HG03060 (cell line): ENCODE measurements around the gene FTHL17.

Experiments used
- ATAC-seq: cut with Tn5 transposase; IDR thresholded peaks from one replicate; pipeline ENCODE4 v1.9.1; 2021; ENCODE audit warnings: low read depth, moderate number of reproducible peaks; ENCODE audit not compliant: unreplicated experiment

FTHL17 gene

DNA sequence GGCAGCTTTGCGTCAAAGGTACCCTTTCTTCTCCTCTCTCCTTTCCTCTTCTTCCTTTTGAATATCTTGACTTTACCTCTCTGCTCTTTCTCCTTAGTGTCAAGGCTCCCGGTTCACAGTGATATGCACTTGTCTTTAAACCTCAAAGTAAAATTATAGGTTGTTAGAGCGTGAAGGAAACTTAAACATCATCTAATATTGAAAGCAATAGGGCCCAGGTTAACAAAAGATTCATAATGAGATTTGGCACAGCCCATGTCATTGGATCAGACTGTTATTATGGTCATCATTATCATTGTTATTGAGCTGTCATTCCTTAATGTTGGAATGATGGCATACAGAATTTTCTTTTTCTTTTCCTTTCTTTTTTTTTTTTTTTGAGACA is 32.5 kb downstream of the FTHL17 start:
- ATAC-seq = no peak

DNA sequence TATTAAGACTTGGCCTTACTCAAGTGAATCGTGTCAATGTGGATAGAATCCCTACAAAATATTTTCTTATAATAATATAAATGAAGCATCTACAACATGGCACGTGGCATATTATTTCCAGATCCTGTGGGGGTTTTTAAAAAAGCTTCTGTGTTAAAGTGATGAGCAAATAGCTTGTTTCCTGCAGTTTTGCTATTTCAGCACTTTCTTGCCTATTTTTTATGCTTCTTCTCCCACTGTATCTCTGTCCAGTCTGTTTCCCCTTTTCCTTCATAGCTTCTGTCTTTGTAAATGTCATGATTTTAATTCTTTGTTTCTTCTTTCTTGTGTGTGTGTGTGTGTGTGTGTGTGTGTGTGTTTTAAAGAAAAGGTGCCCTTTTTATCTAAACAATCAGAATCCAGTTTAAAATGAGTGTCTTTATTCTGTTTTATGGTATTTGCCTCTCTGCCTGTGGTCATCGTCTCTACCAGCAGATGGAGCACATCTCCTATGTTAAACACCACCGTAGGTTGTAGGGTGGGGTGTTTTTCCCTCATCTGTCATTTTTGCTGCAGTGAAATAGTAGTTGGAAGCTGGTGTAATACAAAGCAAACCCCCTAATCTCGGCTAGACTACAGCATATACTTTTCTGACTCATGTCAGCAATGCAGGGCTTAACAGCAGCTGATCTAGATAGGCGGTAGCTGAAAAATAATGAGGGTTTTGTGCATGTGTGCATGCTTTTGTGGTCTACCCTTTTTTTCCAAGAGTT is 33.1 kb downstream of the FTHL17 start:
- ATAC-seq = no peak

- no peak for ATAC-seq
Measured at GRCh38 chrX:31036895-31037294, 34.9 kb downstream of the FTHL17 start.

GRCh38 chrX:31027351-31027750 is 44.5 kb downstream of the FTHL17 start:
- ATAC-seq = no peak

DNA sequence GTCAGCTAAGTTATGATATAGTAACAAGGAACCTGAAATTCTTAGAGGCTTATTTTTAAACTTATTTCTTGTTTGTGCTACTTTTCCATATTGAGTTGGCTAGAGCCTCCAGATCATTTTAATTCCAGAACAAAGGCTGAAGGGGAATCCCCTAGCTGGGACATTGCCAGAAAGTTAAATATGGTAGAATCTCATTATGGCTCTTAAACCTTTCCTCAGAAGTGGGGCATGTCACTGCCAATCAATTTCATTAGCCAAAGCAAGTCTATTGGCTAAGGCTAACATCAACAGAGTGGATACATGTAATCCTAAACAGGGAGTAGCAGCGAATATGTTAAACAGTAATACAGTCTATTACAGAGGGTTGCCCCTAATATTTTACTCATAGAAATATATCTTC is 47.0 kb downstream of the FTHL17 start:
- no peak for ATAC-seq

GRCh38 chrX:31021537-31021936 is 50.3 kb downstream of the FTHL17 start:
- ATAC-seq = no peak
